PFSK-1 (cell line): ENCODE results near the gene FOXN4.

Experiments
- FOXP2 ChIP-seq: optimal IDR thresholded peaks from 2 replicates; pipeline ENCODE3; 2011; ENCODE audit warnings: borderline replicate concordance, control low read depth, inconsistent platforms; ENCODE audit not compliant: insufficient read depth; ENCODE audit errors: extremely low read length, extremely low read depth
- POLR2AphosphoS5 ChIP-seq: IDR thresholded peaks from 2 replicates; pipeline ENCODE4 v1.6.1; 2012; ENCODE audit warnings: low read depth, mild to moderate bottlenecking, control low read depth, low read length, moderate library complexity
- REST ChIP-seq, 2 experiments: IDR thresholded peaks; 2 replicates each; pipeline versions ENCODE4 v1.6.1 to v1.8.0; 2011 to 2012; ENCODE audit warnings: low read depth in 2 of 2, low read length in 2 of 2, control low read depth in 1 of 2, inconsistent platforms in 1 of 2, mild to moderate bottlenecking in 1 of 2, moderate library complexity in 1 of 2; ENCODE audit not compliant: insufficient read depth in 1 of 2
- SIN3A ChIP-seq: IDR thresholded peaks from 2 replicates; pipeline ENCODE4 v1.6.1; 2012; ENCODE audit warnings: mild to moderate bottlenecking, low read length, moderate library complexity, borderline replicate concordance; ENCODE audit not compliant: insufficient read depth
- TAF1 ChIP-seq: IDR thresholded peaks from 2 replicates; pipeline ENCODE4 v1.6.1; 2012; ENCODE audit warnings: low read length, control low read depth, borderline replicate concordance; ENCODE audit not compliant: insufficient read depth

Gene FOXN4

GRCh38 chr12:109352184-109352583 lies 43.1 kb upstream of the FOXN4 start:
- no peak for TF ChIP-seq REST (IDR thresholded peaks at IDR 0.05; ENCODE audit: insufficient read depth in 1 of 2, low read depth in 2 of 2, low read length in 2 of 2)
- TF ChIP-seq TAF1: no peak
- no peak for TF ChIP-seq FOXP2
- no peak for TF ChIP-seq POLR2AphosphoS5

- TF ChIP-seq TAF1 (no peak), REST (IDR thresholded peaks at IDR 0.05; ENCODE audit: insufficient read depth in 1 of 2, low read depth in 2 of 2, low read length in 2 of 2) (no peak), SIN3A (no peak), POLR2AphosphoS5 (no peak), FOXP2 (no peak)
These were observed 38.5 kb upstream of the FOXN4 start, which contains the start of gene MYO1H for GRCh38 chr12:109347589-109347988. TSS of gene MYO1H (plus strand) at chr12:109347900. CDS start at chr12:109347961, 61 bp downstream.

- TF ChIP-seq TAF1 (no peak), REST (IDR thresholded peaks at IDR 0.05; ENCODE audit: insufficient read depth in 1 of 2, low read depth in 2 of 2, low read length in 2 of 2) (no peak), POLR2AphosphoS5 (no peak), SIN3A (no peak)
These were observed 37.8 kb upstream of the FOXN4 start for GRCh38 chr12:109346920-109347319.

GRCh38 chr12:109345428-109345827 lies 36.3 kb upstream of the FOXN4 start:
- TF ChIP-seq SIN3A: no peak
- TF ChIP-seq FOXP2: no peak
- TF ChIP-seq REST (IDR thresholded peaks at IDR 0.05; ENCODE audit: insufficient read depth in 1 of 2, low read depth in 2 of 2, low read length in 2 of 2): no peak
- TF ChIP-seq TAF1: no peak
- TF ChIP-seq POLR2AphosphoS5: no peak

GRCh38 chr12:109343677-109344076 lies 34.6 kb upstream of the FOXN4 start:
- no peak for TF ChIP-seq TAF1
- TF ChIP-seq POLR2AphosphoS5: no peak
- no peak for TF ChIP-seq FOXP2
- no peak for TF ChIP-seq REST (IDR thresholded peaks at IDR 0.05; ENCODE audit: insufficient read depth in 1 of 2, low read depth in 2 of 2, low read length in 2 of 2)
- no peak for TF ChIP-seq SIN3A
